ENCODE measurements around the gene PRR16.
"Not testable (repeated sequence)": the region's sequence is repeated elsewhere in the genome, so short reads cannot be mapped to it uniquely, and the experiment has no call there.

The PRR16 gene

DNA sequence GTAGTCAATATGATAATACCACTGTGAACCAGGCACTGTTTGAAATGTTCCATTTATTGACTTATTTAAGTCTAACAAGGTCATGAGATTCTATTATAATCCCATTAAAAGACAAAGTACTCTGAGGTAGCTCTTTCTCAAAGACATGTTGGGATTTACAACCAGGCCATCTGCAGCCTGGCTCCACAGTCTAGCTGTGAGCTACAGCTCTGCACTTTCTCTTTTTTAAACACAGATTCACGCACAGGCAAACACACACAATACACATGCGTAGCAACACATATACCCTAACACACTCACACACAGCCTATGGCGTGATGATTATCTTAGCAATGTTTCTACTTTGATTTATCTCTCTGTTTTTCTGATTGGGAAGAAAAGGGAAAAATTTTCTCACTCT, 174.3 kb downstream of the PRR16 start:
- DNase-seq (ENCODE audit: low read depth, low spot score), result no peak

DNA sequence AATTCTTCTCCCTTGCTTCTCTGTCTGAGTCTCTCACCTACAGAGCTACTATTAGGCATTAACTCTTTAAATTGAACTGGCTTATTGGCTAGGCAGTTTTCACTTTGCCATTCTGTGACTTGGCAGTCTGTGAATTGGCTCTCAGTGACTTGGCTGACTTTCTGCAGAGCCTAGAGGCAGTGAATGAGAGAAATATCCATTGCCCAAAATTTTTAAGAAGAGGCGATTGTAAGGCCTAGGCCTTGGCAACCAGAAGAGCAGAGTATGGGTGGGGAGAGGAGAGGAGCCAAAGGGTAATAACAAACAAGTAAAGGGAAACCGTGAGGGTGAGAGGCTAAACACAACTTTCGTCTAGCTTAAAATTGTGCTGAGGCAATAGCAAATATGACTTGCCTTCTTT, 176.7 kb downstream of the PRR16 start:
- DNase-seq (ENCODE audit: low read depth, low spot score), result no peak

DNA sequence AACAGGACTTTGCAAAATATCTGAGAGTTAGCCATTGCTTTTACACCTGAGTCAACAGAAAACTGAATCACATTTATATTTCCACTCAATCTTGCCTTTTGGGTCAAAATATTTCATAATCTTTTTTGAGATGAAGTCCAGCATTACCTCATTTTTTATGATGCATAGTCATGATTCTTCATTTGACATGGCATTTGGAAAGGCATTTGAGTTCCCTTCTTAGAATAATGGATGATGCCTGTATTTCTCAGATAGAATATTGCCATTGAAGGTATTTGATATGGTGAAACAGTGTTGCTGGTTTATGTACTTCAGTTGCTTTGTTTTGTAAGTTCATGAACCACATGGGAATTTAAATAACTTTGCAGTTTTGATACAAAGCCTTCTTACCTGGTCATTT, 180.4 kb downstream of the PRR16 start:
- no peak for DNase-seq (ENCODE audit: low read depth, low spot score)

DNA sequence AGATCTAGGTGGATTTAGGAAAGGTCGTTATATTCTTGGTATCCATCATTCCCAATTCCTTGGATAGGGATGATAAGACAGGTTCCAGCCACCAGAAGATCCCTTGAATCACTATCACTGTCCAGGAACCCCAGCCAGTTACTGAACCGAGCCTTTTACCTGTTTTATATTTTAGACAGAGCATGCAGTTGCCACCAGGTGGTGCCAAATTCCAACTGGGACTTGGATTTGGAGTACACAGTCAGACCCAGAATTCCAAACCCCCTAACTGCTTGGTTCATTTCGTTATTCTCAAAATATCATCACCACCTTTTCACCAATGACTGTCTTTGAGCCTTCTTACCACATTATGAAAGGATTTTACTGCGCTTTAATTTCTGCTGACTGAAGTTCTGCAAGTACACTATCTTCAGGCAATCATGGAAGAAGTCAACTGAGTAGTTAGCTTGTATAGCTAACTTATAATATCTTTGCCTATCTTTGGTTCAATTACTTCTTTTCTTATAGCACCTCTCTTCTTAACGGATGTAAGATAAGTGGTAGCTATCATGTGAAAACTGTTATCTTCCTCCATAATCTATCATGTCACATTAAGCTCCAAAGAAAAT, 191.8 kb downstream of the PRR16 start:
- no peak for DNase-seq (ENCODE audit: low read depth, low spot score)

DNA sequence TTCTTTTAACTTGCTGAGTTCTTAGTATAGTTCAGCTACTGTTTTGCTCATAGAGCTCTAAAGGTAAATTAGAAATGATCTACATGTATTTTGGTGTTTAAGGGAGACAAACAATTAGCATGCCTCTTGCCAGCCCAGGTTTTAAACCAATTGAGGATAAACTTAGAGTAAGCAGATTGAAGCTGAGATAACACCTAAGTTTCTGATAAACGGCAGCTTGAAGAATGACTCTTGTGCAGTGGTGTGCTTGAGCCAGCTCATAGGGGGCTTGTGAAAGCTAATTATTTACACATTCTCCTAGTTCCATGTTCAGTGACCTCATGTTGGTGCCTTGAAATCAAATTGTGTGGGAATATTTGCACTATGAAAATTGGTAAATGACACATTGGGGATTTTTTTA, 193.0 kb downstream of the PRR16 start:
- no peak for DNase-seq (ENCODE audit: low read depth, low spot score)

DNA sequence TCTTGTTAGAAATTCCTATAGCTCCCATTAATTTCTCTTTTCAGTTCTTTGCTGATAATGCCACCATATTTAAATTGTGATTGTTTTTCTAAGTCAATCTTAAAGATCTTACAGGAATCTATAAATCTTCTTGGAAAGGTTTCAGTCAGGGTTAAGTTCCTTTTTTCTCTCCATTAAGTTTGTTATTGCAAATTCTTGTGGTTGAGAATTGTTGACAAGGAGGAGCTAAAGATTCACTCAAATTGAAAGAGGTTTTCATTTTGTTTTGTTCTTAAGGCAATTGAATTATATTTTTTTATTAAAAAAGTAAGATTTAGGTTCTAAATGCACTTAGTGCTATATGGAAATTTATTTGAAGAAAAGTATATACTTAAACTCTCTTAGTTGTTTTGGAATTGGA, 213.4 kb downstream of the PRR16 start:
- DNase-seq (ENCODE audit: low read depth, low spot score), result no peak

DNA sequence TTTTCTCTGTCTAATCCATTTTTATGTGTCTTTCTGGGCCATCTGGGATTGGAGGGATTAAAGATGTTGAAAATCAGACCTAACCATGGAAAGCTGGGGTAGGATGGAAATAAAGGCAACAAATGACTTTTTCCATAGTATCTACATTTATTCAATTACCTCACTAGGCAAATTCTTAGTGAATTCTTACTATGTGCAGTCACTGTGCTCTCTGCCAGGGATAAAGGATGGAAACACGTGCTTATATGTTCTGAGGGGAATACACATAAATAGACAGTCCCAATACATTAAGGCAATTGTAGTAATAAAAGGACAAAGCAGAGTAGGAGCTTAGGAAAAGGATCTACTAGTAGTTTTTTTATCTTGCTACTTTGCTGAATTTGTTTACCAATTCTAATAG, 214.2 kb downstream of the PRR16 start:
- no peak for DNase-seq (ENCODE audit: low read depth, low spot score)

DNA sequence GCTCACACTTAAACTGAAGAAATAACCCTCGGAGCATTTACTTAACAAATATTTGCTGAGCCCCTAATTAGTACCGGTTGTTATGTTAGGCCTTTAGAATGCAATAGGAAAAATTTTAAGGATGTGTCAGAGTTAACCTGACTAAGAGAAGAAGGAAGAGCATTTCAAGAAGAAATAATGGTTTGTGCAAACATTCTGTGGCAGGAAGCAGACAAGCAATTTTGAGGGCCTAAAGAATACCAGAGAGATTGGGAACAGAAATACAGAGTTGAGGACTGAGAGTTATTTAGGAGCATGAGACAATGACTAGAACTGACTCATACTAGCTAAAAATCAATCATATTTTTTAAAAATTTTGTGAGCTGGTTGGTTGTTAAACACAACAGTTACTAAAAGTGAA, 218.8 kb downstream of the PRR16 start:
- no peak for DNase-seq (ENCODE audit: low read depth, low spot score)

DNA sequence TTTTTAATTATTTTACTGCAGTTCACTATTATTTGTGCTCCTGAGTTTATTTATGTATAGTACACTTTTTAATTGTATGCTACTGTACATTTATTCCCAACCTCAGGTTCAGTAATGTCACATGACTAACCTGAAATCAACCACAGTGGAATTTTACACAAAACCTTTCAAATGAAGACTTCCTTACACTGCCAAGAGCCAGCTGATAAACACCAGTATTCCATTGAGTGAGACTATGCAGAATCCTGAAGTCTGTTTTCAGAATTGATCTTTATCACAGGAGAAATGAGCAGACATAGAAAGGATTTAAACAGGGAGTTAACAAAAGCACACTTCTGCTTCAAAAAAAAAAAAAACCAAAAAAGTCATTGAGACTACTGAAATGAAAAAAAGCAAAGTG, 219.5 kb downstream of the PRR16 start:
- no peak for DNase-seq (ENCODE audit: low read depth, low spot score)

DNA sequence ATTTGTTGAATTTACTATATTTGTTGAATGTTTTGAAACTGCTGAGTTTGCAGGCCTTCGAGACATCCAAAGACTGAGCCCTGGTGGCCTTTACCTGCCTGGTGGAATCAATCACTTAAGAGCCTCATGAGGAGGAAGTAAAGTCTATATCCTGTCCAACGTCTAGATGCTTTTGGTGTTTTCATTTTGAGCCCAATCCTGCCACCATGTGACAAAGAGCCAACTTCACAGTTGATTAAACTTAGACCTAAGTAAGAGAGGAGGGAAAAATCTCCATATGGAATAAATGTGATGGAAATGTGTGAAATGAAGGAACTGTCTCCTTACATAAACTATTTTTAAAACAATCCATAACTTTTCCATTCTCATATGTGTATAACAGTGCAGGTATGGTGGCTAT, 220.1 kb downstream of the PRR16 start:
- DNase-seq (ENCODE audit: low read depth, low spot score), result no peak

DNA sequence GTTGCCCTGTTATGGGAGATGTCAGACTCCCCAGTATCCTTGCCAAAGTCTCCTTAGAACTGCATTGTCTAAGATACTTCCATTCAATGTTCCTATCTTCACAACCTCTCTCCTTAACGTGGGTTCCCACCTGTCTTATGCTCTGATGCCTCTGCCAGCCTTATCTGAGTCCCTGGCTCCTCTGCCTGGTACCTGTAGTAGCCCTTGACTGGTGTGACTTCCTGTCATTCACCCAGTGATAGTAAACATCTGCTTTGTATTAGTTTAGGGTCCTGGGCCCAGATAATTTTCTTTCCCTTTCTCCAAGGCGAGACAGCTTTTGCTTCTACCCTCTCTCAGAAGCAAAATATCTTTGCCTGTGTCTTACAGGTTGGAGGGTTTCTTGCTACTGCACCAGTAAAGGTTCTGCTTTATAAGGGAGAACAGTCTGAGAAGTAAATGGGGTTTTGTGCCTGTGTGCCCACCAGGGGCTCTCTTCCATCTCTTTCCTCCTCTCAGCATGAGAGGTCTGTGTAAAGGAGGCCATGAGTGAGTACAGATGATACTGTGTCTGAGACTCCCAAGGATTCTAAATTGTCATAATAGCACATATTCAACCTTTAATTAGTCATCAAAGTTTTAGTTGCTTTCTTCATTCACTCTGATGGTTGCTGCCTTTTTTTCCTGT, 220.8 kb downstream of the PRR16 start:
- no peak for DNase-seq (ENCODE audit: low read depth, low spot score)

DNA sequence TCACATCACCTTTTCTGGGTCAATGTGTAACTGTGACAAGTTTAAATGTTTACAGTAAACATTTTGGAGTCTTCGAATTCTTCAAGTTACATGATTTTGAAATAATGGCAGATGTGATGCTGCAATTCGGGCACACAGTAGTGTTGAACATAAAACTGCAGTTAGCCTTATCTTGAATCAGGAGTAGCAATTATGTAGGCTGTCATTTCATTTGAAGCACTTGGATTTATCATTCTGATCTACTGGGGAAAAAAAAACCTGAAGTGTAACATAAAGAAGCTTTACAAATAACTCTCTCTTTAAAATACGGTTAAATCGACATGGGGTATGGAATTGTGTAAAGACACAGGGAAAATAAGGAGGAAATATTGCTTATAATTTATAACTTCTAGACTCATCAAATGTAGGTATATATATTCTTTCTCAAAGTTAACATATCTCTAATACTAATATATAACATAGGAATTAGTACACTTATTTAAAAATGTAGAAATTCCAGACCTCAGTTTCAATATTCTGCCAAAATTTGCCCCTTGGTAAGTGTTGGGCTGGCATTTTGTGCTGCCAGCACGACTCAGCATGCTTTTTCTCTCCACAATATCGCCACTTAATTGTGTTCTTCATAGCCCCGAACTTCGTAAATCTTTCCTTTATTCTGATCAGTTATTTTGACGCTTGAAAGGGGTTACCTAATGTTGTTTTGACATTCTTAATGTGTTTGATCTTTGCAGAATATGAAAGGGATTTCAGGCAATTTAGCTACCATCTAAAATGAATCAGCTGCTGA, 226.7 kb downstream of the PRR16 start:
- no peak for DNase-seq (ENCODE audit: low read depth, low spot score)

DNA sequence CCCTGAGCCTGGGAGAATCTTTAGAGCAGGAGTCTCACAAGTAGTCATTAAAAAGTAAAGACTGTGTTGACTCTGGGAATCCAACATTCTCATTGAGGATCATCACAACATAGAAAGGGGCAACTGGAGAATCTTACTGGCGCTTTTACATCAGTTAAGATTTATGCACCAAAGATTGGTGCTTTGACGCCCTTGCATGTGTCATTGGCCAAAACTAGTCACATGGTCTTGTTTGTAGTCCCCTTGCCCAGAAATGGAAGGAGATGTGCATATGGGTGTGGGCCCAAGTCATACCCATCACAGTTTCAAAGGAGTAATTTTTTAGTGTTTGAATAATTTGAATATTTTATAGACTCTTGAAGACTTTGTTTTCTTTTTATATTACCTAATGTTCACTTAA, 228.2 kb downstream of the PRR16 start:
- DNase-seq (ENCODE audit: low read depth, low spot score), result no peak

DNA sequence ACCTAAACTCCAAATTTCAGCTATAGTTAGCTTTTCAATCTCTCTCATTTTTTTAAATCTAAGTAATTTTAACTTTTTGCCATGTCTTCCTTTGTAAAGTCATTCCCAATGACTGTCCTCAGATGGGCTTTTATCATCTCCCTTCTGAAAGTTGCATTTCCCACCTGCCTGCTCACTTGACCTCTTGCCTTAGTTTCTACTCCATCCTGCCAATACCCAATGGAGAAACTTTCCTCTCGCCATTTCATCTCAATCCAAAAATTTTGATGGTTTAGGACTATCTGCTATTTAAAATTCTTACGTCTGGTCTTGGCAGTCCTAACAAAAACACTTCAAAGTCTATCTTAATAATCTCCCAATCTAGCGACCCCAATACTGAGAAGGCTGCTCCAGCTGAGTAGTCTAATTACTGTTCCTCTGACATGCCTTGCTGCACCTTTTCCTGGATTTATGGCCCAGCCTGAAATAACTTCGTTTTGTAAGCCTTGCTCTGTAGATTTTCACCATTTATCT, 231.3 kb downstream of the PRR16 start:
- no peak for DNase-seq (ENCODE audit: low read depth, low spot score)

DNA sequence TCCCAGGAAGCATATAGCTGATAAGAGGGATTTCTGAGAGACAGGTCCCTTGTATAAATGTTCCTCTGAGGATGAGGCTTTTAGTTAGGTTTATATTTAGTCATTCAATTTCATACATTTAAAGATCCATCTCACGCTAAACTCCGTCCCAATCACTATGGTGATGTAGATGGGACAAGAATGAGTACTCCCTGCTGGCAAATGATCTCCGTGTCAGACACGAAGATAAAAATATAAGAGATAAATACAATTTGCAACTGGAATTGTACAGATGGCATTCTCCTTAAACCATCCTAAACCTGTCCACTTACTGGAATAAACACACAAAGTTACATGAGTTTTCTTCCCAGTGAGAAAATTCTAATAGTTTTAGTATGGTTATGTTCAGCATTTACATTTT, 233.0 kb downstream of the PRR16 start:
- DNase-seq (ENCODE audit: low read depth, low spot score), result no peak

DNA sequence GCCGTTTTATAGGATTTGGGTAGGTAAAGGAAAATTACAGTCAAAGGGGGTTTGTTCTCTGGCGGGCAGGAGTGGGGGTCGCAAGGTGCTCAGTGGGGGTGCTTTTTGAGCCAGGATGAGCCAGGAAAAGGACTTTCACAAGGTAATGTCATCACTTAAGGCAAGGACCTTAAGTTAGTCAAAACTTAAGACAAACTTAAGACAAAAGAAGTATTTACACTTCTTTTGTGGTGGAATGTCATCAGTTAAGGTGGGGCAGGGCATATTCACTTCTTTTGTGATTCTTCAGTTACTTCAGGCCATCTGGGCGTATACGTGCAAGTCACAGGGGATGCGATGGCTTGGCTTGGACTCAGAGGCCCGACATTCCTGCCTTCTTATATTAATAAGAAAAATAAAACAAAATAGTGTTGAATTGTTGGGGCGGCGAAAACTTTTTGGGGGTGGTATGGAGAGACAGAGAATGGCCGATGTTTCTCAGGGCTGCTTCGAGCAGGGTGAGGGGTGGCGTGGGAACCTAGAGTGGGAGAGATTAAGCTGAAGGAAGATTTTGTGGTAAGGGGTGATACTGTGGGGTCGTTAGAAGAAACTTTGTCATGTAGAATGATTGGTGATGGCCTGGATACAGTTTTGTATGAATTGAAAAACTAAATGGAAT, 233.7 kb downstream of the PRR16 start:
- not testable (repeated sequence) for DNase-seq (ENCODE audit: low read depth, low spot score)

DNA sequence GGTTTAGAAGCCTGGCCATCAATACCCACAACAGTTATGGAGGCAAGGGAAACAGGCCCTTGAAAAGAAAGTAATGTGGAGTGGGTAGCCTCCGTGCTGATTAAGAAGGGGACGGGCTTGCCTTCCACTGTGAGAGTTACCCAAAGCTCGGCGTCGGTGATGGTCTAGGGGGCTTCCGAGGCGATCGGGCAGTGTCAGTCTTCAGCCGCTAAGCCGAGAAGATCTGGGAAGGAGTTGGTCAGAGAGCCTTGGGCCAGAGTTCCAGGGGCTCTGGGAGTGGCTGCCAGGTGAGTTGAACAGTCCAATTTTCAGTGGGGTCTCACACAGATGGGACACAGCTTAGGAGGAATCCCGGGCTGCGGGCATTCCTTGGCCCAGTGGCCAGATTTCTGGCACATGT, 236.6 kb downstream of the PRR16 start:
- not testable (repeated sequence) for DNase-seq (ENCODE audit: low read depth, low spot score)

DNA sequence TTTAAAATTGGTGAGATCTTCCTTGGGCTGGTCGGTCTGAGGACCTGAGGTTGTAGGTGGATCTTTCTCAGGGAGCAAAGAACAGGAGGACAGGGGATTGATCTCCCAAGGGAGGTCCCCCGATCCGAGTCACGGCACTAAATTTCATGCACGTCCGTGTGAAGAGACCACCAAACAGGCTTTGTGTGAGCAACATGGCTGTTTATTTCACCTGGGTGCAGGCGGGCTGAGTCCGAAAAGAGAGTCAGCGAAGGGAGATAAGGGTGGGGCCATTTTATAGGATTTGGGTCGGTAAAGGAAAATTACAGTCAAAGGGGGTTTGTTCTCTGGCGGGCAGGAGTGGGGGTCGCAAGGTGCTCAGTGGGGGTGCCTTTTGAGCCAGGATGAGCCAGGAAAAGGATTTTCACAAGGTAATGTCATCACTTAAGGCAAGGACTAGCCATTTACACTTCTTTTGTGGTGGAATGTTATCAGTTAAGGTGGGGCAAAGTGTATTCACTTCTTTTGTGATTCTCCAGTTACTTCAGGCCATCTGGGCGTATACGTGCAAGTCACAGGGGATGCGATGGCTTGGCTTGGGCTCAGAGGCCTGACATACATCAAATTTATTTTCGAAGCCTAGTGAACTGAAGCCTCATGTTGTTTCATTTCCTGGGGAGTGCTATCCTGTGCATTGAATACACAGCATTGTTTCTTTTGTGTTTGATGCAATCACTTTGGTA, 238.9 kb downstream of the PRR16 start:
- DNase-seq (ENCODE audit: low read depth, low spot score), result not testable (repeated sequence)

DNA sequence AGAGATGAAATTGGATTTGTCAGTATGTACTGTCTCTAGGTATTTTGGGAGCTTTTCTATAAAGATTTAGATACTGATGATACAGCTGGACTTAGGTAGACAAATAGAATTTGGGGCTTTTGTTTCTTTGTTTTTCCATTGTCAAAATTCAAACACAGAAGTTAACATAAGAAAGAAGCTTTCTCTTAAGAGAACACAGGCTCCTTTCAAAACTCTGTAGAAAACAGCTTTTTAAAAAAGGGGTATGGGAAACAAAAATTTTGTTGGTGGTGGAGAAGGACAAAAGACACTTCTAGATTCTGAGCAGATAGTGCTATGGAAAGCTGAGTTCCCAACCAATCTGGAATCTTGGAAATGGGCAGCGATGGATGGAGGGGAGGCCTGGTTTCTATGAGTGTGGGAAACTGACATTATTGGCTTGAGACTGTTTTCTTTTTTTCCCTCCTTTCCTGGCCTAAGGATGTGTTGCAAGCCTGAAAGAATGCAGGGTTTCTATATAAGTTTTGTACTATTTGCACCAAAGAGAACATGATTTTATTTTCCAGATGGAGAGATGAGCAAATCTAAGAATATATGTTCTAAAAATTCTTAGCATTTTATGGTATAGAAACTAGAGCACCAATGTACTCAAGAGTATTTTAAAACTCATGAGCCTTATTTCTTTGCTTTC, 240.0 kb downstream of the PRR16 start:
- DNase-seq (ENCODE audit: low read depth, low spot score), result no peak

DNA sequence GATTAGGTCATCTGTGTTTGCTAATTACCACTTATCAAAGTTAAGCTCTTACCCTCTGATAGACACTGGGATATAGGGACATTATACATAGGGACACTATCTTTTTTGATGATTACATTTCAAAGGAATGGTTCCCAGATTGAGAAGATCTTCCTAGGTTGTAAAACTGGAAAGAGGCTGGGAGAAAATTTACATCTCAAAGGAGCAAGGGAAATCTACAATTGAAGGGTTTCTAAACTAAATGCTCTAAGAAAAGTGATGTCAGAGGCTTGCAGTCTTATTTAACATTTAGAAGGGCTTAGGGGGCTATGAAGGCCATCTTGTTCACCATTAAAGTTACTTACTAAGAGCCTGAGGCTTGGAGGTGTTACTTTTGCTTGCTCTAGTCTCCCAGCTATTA, 242.8 kb downstream of the PRR16 start:
- no peak for DNase-seq (ENCODE audit: low read depth, low spot score)

DNA sequence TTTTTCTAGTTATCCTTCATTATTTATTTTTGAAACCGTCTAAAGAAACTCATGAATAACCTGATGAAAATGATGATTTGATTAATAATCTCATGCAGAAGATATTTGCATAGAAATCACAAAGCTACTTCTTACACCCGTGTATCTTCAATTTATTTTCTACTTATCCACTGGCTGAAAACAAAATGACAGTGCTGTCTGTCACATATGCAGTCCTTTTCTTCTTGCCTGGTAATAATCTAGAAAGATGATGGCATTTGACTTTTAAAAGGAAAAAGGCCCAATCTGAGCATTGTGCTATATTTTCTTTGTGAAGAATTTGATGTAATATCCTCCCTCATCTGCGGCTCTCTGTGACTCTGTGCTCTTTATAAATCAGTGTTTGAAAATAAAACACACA, 253.3 kb downstream of the PRR16 start:
- DNase-seq (ENCODE audit: low read depth, low spot score), result no peak

All from brain pericyte (primary cell).